GM18951 (cell line): Measurements from ENCODE around the gene RCVRN.

ENCODE experiments used
- POLR2A ChIP-seq: IDR thresholded peaks from 4 replicates; pipeline ENCODE4 v1.6.1; 2011; ENCODE audit warnings: mild to moderate bottlenecking; ENCODE audit not compliant: insufficient read length, insufficient read depth; ENCODE audit errors: extremely low read depth
- in situ Hi-C: fragments of 300-500 bp; cut with MboI; formaldehyde crosslinking; loops from one replicate; pipeline ENCODE4 v1.12.0; 2022; ENCODE audit warnings: low sequenced_read_pairs, mixed read lengths, inconsistent platforms; ENCODE audit not compliant: unreplicated experiment

RCVRN gene

DNA sequence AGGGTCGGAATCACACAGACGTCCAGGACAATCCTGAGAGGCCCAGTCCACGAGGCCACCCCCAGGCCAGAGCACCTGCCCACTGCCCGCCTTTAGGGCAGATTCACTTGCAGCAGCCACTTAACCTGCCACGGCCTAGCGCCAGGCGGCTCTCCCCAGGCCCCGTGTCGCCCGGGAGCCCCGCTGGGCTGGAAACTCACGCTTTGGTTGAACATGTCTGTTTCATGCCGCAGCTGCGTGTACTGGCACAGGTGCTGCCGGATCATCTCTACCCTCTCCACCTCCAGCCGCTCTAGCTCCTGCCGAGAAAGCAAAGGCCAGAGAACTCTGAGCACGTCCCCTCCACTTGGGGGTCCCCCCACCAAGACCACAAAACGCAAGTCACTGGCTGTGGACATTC is 12.7 kb upstream of the RCVRN start:
- in situ Hi-C loops: no loop called here
- no peak for TF ChIP-seq POLR2A

DNA sequence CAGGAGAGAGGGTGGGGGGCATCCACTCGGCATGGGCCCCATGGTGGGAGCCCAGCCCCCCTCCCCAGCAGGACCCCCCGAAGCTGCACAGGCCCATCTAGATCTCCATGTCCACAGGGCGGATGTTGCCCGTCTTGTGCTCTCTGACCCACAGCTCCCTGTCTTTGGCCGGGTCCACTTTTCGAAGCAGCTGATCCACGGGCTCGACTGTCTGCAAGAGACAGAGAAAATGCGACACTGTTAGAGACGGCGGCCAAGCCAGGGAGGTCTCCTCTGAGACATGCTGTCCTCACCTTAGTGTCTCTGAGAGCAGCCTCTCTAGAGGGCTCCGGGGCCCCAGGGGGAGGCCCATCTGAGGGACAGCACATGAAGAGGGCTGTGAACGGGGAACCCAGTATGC is 12.1 kb upstream of the RCVRN start:
- TF ChIP-seq POLR2A: no peak
- in situ Hi-C loops: no loop called here

GRCh38 chr17:9916108-9916507 is 11.0 kb upstream of the RCVRN start:
- no peak for TF ChIP-seq POLR2A
- in situ Hi-C loops: no loop called here

DNA sequence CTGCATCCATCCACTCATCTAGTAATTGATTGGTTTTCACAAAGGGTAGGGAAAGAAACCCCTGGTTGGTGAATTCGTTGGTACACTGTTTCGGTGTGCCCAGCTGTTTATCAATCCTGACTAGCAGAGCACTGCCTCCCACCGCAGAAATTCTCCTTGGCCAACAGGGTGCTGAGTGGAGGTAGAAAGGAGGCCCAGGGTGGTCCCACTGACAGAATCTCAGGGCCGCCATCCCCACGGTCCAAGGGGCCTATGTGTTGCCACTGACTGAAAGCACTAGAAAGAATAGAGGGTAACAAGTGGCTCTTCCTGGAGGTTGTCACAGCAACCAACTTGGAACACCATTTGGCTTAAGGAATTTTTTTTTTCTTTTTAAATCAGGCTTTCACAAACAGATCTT is 8.4 kb upstream of the RCVRN start:
- TF ChIP-seq POLR2A: no peak
- in situ Hi-C loops: no loop called here

DNA sequence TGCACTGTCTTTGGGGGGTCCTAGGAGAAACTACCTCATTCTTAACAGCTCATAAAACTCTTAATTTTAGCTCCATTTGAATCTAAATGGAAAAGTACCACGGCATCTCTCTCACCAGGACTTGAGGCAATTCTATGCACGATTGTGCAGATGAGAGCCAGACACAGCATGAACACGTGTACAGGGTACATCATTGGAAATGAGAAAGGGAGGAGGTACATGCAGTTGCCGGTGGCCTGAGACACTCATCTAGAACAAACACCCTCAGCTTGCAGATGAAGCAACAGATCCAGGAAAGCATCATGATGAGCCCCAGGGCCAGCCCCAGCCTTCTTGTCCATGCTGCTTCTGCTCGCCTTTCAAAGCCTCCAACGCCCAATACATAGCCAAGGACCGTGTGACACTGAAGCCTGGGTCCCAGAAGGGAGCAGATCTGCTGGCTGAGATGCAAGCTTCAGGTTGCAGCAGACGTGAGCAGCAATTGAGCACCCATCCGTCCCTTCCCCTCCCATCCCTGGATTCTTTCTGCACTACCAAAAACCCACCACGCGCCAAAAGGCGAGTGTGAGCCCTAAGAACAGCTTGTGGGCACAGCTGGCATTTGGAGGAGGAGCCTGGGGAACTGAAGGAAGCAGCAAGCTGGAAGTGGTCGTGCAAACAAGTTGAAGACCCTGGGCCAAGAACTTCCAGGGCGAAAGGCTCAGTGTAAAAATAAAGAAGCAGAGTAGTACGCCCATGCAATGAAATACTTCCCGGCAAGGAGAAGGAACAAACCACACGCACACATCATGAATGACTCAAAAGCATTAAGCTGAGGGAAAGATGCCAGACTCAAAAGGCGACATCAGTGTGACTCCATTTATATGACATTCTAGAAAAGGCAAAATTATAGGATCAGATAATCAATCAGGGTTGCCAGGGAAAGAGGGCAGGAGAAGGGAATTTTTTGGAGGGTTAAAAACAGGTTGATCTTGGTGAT is 7.3 kb upstream of the RCVRN start:
- in situ Hi-C loops: no loop called here
- TF ChIP-seq POLR2A: no peak

DNA sequence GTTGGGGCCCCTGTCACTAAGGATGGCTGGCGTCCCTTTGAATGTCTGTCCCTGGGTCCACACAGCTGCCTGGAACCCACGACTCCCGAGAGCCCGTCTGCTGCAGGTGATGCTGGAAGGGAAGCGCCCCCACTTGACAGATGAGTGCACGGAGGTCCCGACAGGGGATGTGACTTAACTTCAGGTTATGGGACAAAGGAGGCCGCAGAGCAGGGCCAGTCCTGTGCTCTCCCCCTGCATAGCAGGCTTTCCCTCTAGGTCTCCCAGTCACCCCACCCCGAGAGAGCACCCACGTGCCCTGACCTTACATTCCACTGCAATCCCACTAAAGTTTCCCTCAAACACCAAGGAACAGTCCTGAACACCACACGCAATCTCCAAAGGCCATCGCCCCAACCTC is 6.0 kb upstream of the RCVRN start:
- in situ Hi-C loops: no loop called here
- no peak for TF ChIP-seq POLR2A

GRCh38 chr17:9908649-9909042 is 3.6 kb upstream of the RCVRN start:
- in situ Hi-C loops: no loop called here

GRCh38 chr17:9907883-9908648 is 3.0 kb upstream of the RCVRN start:
- no peak for TF ChIP-seq POLR2A
- in situ Hi-C loops: no loop called here

More at GRCh38 chr17:9908649-9909042, 3.6 kb upstream of the RCVRN start:
- TF ChIP-seq POLR2A: no peak

GRCh38 chr17:9907131-9907530 is 2.1 kb upstream of the RCVRN start:
- TF ChIP-seq POLR2A: no peak
- in situ Hi-C loops: no loop called here

- in situ Hi-C loops: no loop called here
- TF ChIP-seq POLR2A: no peak
These were observed 1.5 kb upstream of the RCVRN start for GRCh38 chr17:9906616-9907015.

DNA sequence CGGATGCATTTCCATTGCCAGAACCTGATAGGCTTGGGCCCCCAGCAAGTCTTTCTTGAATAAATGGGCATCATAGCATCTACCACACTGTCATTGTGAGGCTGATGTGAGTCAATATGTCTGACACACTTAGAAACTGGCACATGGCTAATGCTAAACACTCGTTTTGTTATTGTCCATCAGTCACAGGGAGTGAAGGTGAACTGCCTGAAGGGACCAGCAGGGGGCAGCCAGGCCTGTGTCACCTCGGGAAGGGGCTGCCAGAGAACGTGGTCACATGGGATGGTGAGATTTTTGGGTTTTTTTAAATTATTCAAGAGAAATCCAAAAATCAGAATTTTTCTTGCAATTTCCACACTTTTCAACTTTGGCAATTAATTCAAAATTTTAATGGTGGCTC is 831 bp upstream of the RCVRN start:
- in situ Hi-C loops: no loop called here

DNA sequence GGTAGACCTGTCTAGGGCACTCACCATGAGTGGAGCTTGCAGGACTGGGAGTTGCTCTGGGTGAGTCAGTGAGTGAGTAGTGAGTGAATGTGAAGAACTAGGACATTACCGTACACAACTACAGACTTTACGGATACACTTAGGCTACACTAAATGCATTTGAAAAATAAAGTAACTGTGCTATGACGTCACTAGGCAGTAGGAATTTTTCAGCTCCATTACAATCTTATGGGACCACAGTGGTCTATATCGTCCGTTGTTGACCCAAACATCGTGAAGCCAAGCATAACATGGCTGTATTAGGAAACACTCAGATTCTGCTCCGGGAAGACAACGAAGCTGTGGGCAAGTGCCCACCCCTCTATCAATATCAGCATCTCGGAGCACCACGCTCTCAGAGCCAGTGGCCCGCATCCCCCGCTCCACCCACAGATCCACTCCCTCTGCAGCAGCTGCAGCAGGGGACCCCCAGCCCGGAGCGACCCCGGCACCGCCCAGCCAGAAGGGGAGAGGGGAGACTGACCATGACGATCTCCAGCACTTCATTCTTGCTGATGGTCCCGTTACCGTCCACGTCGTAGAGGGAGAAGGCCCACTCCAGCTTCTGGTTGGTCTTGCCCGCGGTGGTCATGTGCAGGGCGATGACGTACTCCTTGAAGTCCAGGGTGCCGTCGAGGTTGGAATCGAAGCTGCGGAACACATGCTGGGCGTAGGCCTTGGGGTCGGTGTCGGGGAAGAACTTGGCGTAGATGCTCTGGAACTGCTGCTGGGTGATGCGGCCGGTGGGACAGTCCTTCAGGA is 594 bp downstream of the RCVRN start:
- no peak for TF ChIP-seq POLR2A
- in situ Hi-C loops: no loop called here

More for the DNA sequence above, 831 bp upstream of the RCVRN start:
- no peak for TF ChIP-seq POLR2A

DNA sequence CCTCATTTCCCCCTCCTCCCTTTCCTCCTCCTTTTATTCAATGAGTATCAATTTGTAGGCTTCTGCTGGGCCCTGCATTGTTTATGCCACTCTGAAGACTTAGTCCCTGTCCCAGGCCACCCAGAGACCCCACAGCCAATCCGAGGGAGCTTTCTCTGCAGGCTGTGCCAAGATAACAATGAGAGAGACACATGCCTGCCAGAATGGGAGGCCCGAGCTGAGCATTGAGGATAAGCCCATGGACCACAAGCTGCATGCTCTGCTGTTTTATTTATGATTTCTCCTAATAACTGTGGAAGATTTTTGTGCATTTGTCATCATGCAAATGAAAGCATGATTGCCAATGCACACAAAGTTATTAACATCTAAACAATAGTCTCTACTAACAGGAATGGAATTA is 3.0 kb downstream of the RCVRN start:
- in situ Hi-C loops: no loop called here
- no peak for TF ChIP-seq POLR2A
